CD4-positive, alpha-beta T cell treated with Interleukin-12 subunit alpha and Interleukin-12 subunit beta, for 1 hour (primary cell): ENCODE measurements around the gene GDF11.
A peak's percentile ranks its signal among the peaks of the same experiment; 100 is the strongest.

Experiments
- DNase-seq: peaks from one replicate; pipeline ENCODE4 v3.0.0-alpha.2; 2020

GDF11 gene

DNA sequence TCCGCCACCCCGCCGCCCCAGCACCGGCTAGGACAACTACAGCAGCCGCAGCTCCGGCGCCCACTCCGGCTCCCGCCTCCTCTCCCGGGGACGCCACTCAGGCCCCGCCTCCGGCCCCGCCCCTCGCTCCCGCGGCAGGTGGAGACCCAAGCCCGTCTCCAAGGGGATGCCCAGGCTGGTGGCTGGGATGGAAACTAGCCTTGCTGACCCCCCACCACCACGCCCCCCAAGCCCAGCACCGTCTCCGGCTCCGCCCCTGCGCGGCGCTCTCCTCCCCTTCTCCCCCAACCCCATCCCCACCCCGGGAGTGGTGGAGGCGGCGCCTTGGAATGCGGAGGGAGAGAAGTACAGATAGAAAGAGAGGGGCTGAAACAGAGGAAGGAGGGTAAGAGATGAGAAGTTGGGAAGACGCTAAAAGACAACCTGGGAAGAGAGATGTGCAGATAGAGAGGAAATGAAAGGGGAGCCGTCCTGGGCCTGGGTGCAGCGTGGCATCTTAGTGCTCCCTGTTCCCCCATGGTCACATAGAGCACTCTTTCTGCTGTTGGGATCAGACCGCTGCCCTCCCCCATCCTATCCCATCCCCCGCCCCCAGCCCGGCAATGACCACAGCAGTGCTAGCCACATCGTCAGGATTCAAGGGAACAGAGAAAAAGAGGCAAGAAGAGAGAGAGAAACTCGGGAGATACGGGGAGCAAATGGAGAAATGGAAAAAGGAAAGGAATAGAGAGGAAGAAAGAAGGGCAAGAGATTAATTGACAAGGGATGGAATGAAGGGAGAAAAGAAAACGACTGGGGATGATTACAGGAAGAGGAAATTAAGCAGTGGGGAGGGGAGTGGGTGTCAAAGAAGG is 34.9 kb upstream of the GDF11 start, which contains the start of gene ITGA7:
ITGA7 (minus strand) TSS at position 64 of the 854 bp plus-strand sequence. CDS start 222 bp downstream, outside the sequence.
- peak; percentile 65 for DNase-seq

DNA sequence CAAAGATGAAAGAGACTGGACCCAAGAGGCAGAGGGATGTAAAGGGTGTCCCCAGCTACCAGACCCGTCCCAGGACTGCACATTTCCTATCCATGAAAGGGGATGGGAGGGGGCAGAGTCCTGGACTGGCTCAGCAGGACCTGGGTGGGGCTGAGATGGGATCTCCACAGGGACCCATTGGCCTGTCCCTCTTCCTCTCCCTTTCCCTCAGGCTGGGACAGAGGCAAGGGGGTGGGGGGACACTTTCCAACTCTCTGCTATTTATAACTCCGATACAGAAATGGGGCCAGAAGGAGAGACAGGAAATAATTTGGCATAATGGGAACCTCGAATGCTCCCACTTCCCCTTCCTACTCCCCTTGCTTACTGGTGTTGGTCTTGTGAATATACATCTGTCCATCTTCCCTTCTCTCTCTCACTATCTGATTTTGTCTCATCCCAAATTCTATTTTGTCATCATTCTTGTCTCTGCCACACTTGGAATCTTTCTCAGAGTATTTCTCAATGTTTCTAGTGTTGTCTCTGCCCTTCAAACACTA is 34.2 kb upstream of the GDF11 start:
- no peak for DNase-seq

DNA sequence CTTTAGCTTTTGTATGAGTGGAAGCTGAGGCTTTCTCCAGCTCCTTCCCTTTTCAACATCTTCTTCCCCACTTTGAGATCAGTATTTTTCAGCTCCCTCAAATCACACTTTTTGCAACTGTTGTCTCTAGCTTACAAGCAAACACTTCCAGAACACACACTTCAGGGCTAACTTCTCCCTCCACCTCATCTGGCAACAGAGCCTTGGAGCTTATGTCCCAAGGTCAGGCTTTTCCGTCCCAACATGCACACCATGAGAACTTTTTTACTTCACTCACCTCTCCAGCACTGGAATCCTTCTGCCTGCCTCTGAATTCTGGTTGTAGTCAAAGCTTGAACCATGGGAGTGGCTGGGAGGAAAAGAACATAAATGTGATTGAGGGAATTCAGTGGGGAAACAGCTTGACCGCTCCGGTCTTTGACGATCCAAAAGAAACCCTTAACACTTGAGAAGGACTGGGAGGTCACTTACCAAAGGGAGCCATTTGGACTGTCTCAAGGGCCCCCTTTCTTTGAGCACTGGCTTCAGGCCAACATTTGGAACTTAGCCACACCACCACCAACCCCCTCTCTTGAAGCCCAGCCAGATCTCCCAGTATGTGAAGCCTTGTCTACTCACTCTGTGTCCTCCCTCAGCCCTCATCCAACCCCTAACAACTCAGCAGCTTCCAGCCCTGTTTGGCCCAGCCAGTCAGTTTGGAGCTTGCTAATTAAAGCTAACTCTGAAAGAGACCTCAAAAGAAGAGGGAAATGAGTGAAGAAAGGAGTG is 31.0 kb upstream of the GDF11 start:
- no peak for DNase-seq

- no peak for DNase-seq
Observed at GRCh38 chr12:55712700-55713415, 30.1 kb upstream of the GDF11 start.

DNA sequence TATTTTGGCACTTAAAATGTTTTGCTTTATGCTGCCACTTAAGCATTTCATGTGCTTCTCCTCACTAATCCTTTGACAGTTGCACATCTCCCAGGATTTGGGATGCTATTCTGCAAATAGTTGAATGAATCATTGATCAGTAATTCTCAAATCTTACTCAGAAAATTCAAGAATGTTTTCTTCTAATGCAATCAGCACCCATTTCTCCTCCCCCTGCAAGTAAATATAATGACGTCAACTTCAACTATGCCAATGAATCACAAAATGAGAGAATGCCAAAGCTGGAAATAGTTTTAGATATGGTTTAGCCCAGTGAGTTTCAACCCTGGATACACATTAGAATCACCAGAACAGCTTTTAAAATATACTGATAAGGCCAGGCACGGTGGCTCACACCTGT is 29.2 kb upstream of the GDF11 start:
- no peak for DNase-seq

GRCh38 chr12:55715169-55715764 is 27.7 kb upstream of the GDF11 start:
- no peak for DNase-seq

- peak; percentile 91 for DNase-seq
Observed at GRCh38 chr12:55715833-55716581, 26.9 kb upstream of the GDF11 start, which contains the start of gene BLOC1S1. Gene BLOC1S1 (plus strand): TSS chr12:55716046. CDS start chr12:55716052, 6 bp downstream.

DNA sequence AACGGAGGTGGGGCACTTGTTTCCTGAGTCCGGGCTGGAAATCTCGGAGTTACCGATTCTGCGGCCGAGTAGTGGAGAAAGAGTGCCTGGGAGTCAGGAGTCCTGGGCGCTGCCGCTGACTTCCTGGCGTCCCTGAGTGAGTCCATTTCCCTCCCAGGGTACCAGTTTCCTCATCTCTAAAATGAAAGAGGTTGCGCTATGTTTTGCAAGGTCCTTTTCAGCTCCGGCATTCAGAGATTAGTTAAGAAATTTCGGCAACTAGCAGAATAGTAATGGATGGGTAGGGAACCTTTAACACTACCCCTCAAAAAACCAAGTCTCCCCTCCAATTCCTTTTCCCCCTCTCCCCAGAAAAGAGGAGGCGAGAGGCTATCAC is 26.4 kb upstream of the GDF11 start:
- no peak for DNase-seq

DNA sequence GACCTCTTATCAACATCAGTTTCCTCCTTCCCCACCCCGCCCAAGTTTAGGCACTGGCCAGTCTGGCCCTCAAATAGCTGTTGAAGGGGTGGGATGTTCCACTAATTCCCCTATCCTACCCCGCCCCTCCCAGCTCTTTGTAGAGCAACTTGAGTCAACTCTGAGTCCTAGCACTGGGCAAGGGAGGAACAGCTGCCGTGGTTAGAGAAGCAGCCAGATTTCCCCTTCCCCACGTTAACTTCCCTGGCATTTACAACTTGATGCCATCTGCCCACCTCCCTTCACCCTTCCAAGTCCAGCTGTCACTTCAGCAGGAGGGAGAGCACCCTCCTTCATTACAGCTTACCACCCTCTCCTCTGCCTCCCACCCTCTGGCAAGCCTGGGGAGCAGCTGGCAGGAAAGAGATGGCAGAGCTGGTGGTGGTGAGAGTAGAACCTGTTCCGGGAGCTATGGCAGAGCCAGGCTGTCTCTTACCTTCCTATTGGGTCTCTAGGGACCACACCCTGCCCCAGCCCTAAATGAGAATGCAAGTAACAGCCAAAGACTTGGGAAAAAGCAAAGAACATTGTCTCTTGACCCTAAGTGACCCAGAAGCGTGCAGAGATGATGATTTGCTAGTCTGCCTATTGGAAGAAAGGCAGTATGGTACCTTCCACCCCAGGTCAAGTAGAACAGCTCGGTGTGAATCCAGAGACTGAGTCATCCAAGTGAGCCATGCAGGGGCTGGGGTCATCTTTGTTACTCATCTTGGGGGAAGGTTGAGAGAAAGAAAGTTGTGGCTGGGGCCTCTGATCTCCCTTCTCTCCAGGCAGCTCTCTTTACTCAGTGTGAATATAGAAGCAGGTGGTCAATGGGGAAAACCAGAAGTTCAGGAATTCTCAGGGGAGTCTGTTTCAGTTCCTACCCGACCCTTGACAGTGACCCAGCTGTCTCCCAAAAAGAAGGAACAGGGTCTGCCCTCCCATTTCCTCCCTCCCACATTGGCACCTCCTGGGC is 25.6 kb upstream of the GDF11 start:
- DNase-seq, result no peak

DNA sequence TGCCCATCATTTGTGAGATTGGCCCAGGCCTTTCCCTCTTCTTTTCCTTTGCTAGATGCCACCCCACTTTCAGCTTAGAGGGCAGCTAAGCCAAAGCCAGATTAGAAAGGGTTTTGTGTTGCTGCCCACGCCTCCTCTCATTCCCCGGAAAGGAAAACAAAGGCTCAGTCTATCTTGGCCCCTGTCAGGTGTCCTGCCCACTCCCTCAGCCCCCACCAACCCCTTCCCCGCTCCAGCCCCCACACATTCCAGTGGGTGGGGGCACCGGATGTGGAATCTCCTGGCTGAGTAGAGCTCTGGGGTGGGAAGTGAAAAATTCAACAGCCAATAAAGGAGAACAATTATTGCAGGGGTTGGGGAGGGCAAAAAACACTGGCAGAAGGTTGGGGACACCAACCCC is 24.9 kb upstream of the GDF11 start:
- DNase-seq, result no peak

GRCh38 chr12:55718624-55719275 is 24.2 kb upstream of the GDF11 start:
- no peak for DNase-seq

DNA sequence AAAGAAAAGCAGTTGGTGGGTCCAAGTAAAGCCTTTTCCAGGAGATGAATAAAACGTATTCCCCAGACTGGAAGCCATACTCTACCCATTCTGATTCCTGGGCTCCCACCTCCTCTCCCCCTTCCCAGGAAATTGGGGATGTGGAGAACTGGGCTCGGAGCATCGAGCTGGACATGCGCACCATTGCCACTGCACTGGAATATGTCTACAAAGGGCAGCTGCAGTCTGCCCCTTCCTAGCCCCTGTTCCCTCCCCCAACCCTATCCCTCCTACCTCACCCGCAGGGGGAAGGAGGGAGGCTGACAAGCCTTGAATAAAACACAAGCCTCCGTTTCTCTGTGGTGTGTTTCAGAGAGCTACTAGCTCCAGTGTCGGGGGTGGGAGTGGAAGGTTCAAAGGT is 23.6 kb upstream of the GDF11 start:
- no peak for DNase-seq

DNA sequence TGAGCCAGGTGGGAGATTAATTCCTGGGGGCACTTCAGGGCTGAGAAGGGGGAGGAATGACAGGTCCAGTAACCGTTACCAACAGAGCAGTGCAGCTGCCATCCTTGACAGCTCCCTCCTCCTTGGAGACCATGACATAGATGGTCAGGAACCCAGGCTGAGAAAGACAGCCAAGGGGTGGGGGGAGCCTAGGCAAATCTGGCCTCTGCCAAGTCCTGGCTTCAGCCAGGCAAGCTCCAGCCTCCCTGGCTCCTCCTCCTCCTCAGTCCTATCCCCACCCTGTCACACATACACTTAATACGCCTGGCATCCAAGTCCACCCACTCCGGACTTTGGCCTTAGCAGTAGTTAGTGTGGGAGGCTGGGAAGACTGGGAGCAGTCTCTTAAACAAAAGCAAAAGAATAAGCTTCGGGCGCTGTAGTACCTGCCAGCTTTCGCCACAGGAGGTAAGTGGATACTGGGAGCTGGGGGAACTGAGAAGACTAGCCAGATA is 22.8 kb upstream of the GDF11 start, which contains the start of gene RDH5:
RDH5 (plus strand) TSS at position 323 of the 494 bp plus-strand sequence. CDS start 792 bp downstream, outside the sequence.
- DNase-seq, result no peak

GRCh38 chr12:55720894-55721444 is 22.0 kb upstream of the GDF11 start:
- no peak for DNase-seq

DNA sequence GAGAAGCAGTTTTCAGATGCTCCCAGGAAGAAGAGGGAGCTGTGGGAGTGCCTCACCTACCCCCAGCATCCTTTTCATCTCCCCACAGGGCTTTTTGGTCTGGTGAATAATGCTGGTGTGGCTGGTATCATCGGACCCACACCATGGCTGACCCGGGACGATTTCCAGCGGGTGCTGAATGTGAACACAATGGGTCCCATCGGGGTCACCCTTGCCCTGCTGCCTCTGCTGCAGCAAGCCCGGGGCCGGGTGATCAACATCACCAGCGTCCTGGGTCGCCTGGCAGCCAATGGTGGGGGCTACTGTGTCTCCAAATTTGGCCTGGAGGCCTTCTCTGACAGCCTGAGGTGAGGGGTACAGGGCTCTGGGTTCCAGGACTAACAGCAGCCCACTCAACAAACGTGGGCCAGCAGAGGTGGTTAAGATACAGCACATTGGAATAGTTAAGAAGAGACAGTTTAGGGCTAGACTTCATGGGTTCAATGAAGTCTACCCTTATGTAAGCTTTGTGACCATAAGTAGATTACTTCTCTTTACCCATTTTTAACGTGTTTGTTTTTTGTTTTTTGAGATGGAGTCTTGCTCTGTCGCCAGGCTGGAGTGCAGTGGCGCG is 21.2 kb upstream of the GDF11 start:
- DNase-seq, result no peak

DNA sequence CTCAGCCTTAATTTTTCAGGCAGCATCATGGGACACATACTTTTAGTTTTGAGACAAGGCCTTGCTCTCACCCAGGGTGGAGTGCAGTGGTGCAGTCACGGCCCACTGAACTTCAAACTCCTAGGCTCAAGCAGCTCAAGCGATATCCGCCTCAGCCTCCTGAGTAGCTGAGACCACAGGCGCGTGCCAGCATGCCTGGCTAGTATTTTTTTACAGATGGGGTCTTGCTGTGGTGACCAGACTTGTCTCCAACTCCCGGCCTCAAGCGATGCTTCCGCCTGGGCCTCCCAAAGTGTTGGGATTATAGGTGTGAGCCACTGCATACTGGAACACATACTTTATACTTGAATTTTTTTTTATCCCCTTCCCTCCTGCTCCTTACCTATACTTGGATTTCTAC is 20.0 kb upstream of the GDF11 start:
- no peak for DNase-seq

GRCh38 chr12:55723516-55724225 is 19.3 kb upstream of the GDF11 start:
- DNase-seq, result no peak
